ENCODE results near the gene LY9. TPM values are rescaled to one million over a fixed set of nuclear protein-coding genes. Genes with fewer than 3 reads are reported as not detected.
A peak's percentile ranks its signal among the peaks of the same experiment; 100 is the strongest.
"Not testable (repeated sequence)": the region's sequence is repeated elsewhere in the genome, so short reads cannot be mapped to it uniquely, and the experiment has no call there.

LY9 gene
- total RNA-seq, 1 experiment from 2014 or later, result not detected

GRCh38 chr1:160774886-160775719 lies 20.9 kb upstream of the LY9 start:
- DNase-seq (ENCODE audit: low read depth), result peak; percentile 3

- no peak for DNase-seq (ENCODE audit: low read depth)
Observed at GRCh38 chr1:160776178-160776577, 19.8 kb upstream of the LY9 start.

GRCh38 chr1:160777486-160778089 lies 18.4 kb upstream of the LY9 start:
- no peak for DNase-seq (ENCODE audit: low read depth)

- no peak for DNase-seq (ENCODE audit: low read depth)
Observed at GRCh38 chr1:160778976-160779375, 17.0 kb upstream of the LY9 start.

- DNase-seq (ENCODE audit: low read depth), result no peak
Observed at GRCh38 chr1:160779626-160780397, 16.2 kb upstream of the LY9 start.

- no peak for DNase-seq (ENCODE audit: low read depth)
Observed at GRCh38 chr1:160780398-160780755, 15.6 kb upstream of the LY9 start.

- DNase-seq (ENCODE audit: low read depth), result no peak
Observed at GRCh38 chr1:160781186-160781766, 14.7 kb upstream of the LY9 start.

- no peak for DNase-seq (ENCODE audit: low read depth)
Observed at GRCh38 chr1:160781914-160782689, 13.9 kb upstream of the LY9 start.

GRCh38 chr1:160782988-160783765 lies 12.8 kb upstream of the LY9 start:
- not testable (repeated sequence) for DNase-seq (ENCODE audit: low read depth)

- no peak for DNase-seq (ENCODE audit: low read depth)
Observed at GRCh38 chr1:160789051-160789701, 6.8 kb upstream of the LY9 start.

- DNase-seq (ENCODE audit: low read depth), result no peak
Observed at GRCh38 chr1:160789702-160790611, 6.0 kb upstream of the LY9 start.

GRCh38 chr1:160794376-160794775 lies 1.6 kb upstream of the LY9 start:
- no peak for DNase-seq (ENCODE audit: low read depth)

GRCh38 chr1:160797271-160797709 lies 1.3 kb downstream of the LY9 start:
- no peak for DNase-seq (ENCODE audit: low read depth)

- no peak for DNase-seq (ENCODE audit: low read depth)
Observed at GRCh38 chr1:160797861-160798273, 1.9 kb downstream of the LY9 start.

GRCh38 chr1:160798439-160798838 lies 2.5 kb downstream of the LY9 start:
- DNase-seq (ENCODE audit: low read depth), result no peak

- DNase-seq (ENCODE audit: low read depth), result no peak
Observed at GRCh38 chr1:160799641-160800040, 3.7 kb downstream of the LY9 start.

GRCh38 chr1:160800142-160800541 lies 4.2 kb downstream of the LY9 start:
- DNase-seq (ENCODE audit: low read depth), result no peak

- DNase-seq (ENCODE audit: low read depth), result no peak
Observed at GRCh38 chr1:160800645-160801408, 4.9 kb downstream of the LY9 start.

Measured in RPMI7951 (cell line).